Measurements from ENCODE around the gene C2CD2.
A peak's percentile ranks its signal among the peaks of the same experiment; 100 is the strongest.

The C2CD2 gene

DNA sequence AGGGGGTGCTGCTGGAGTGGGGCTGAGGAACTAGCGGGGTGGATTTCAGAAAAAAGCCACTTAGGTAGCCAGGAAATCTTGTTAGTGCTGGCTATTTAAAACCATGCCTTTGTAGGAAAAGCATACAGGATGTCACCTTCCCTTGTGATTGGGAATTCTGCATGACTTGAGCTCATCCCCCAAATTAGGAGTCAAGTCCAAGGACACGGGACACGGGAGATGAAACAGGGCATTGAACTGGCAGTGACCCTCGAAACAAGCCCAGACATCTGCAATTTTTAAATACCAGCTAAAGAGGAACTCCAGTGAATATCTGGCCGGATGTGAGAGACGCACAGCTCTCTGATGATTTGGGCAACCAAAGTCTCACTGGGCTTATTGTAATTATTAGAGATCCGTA is 32.8 kb downstream of the C2CD2 start:
- no peak overlapping the region for H3K4ac ChIP-seq (ENCODE audit: low read length)
- no CpG with 5 or more reads among the region's 7 CpGs for WGBS, 2 donors (ENCODE audit: extremely low coverage in 2 of 2, insufficient read length in 2 of 2, insufficient replicate concordance in 1 of 2)
- no peak overlapping the region for H2BK120ac ChIP-seq (ENCODE audit: low read depth, low read length)
- H4K91ac ChIP-seq (ENCODE audit: low read depth, low read length, poor library complexity) = no peak overlapping the region
- H2BK12ac ChIP-seq (ENCODE audit: low read length) = no peak overlapping the region
- DNase-seq (ENCODE audit: low spot score) = no peak
- no peak overlapping the region for H2BK15ac ChIP-seq (ENCODE audit: low read length)
- peaks cover 2 to 21% of the 10 kb centered on the region in 2 donors for H3K36me3 ChIP-seq (replicated peaks in 1 of 2; ENCODE audit: control insufficient read depth in 2 of 2, insufficient read depth in 2 of 2, low read length in 2 of 2)
- H4K8ac ChIP-seq (ENCODE audit: low read depth, low read length) = no peak overlapping the region
- no peak overlapping the region for H2AFZ ChIP-seq (ENCODE audit: low read length)
- H3K27me3 ChIP-seq (ENCODE audit: control insufficient read depth in 3 of 3, insufficient read depth in 3 of 3, low read depth in 1 of 3, low read length in 3 of 3) = no peaks in the 10 kb centered on the region
- H3K23ac ChIP-seq (ENCODE audit: low read depth, low read length, poor library complexity) = no peak overlapping the region
- H3K9me3 ChIP-seq (replicated peaks in 1 of 2; ENCODE audit: control insufficient read depth in 2 of 2, insufficient read depth in 1 of 2, low read depth in 1 of 2, low read length in 2 of 2) = no peaks in the 10 kb centered on the region
- H3K18ac ChIP-seq (ENCODE audit: low read length) = no peak overlapping the region
- no peak overlapping the region for H3K27ac ChIP-seq (replicated peaks; ENCODE audit: low read length)
- H3K4me1 ChIP-seq (ENCODE audit: control insufficient read depth in 2 of 2, insufficient read depth in 1 of 2, low read depth in 1 of 2, low read length in 2 of 2) = peaks cover 0 to 1% of the 10 kb centered on the region in 2 donors
- no peak overlapping the region for H3K4me2 ChIP-seq (ENCODE audit: insufficient read depth, low read length, poor library complexity, severe bottlenecking)
- no peaks in the 10 kb centered on the region for H3K79me1 ChIP-seq (ENCODE audit: low read depth, low read length)
- H3K4me3 ChIP-seq (ENCODE audit: low read length in 2 of 2) = no peak overlapping the region
- no peak overlapping the region for H2AK5ac ChIP-seq (ENCODE audit: low read depth, low read length)
- H3K14ac ChIP-seq (ENCODE audit: low read length) = no peak overlapping the region
- H3K9ac ChIP-seq (ENCODE audit: low read depth, low read length, poor library complexity) = no peak overlapping the region
- no peak overlapping the region for H2BK5ac ChIP-seq (ENCODE audit: low read length)

- H2BK120ac ChIP-seq (ENCODE audit: low read depth, low read length) = no peak overlapping the region
- no peak overlapping the region for H4K91ac ChIP-seq (ENCODE audit: low read depth, low read length, poor library complexity)
- no peak overlapping the region for H3K23ac ChIP-seq (ENCODE audit: low read depth, low read length, poor library complexity)
- H3K14ac ChIP-seq (ENCODE audit: low read length) = no peak overlapping the region
- H3K4me2 ChIP-seq (ENCODE audit: insufficient read depth, low read length, poor library complexity, severe bottlenecking) = no peak overlapping the region
- H3K9me3 ChIP-seq (replicated peaks in 1 of 2; ENCODE audit: control insufficient read depth in 2 of 2, insufficient read depth in 1 of 2, low read depth in 1 of 2, low read length in 2 of 2) = no peaks in the 10 kb centered on the region
- H3K4ac ChIP-seq (ENCODE audit: low read length) = no peak overlapping the region
- no peak for DNase-seq (ENCODE audit: low spot score)
- H2BK5ac ChIP-seq (ENCODE audit: low read length) = no peak overlapping the region
- H2AK5ac ChIP-seq (ENCODE audit: low read depth, low read length) = no peak overlapping the region
- no peak overlapping the region for H2BK15ac ChIP-seq (ENCODE audit: low read length)
- H3K79me1 ChIP-seq (ENCODE audit: low read depth, low read length) = no peaks in the 10 kb centered on the region
- no peak overlapping the region for H3K18ac ChIP-seq (ENCODE audit: low read length)
- no peak overlapping the region for H3K27ac ChIP-seq (replicated peaks; ENCODE audit: low read length)
- H3K27me3 ChIP-seq (ENCODE audit: control insufficient read depth in 3 of 3, insufficient read depth in 3 of 3, low read depth in 1 of 3, low read length in 3 of 3) = no peaks in the 10 kb centered on the region
- no peak overlapping the region for H3K4me3 ChIP-seq (ENCODE audit: low read length in 2 of 2)
- H2AFZ ChIP-seq (ENCODE audit: low read length) = no peak overlapping the region
- no peak overlapping the region for H3K9ac ChIP-seq (ENCODE audit: low read depth, low read length, poor library complexity)
- H2BK12ac ChIP-seq (ENCODE audit: low read length) = no peak overlapping the region
- H3K4me1 ChIP-seq (ENCODE audit: control insufficient read depth in 2 of 2, insufficient read depth in 1 of 2, low read depth in 1 of 2, low read length in 2 of 2) = no peaks in the 10 kb centered on the region
- WGBS, 2 donors (ENCODE audit: extremely low coverage in 2 of 2, insufficient read length in 2 of 2, insufficient replicate concordance in 1 of 2) = no CpG with 5 or more reads among the region's 5 CpGs
- no peak overlapping the region for H4K8ac ChIP-seq (ENCODE audit: low read depth, low read length)
- peaks cover 2 to 24% of the 10 kb centered on the region in 2 donors for H3K36me3 ChIP-seq (replicated peaks in 1 of 2; ENCODE audit: control insufficient read depth in 2 of 2, insufficient read depth in 2 of 2, low read length in 2 of 2)
These were observed 33.3 kb downstream of the C2CD2 start for GRCh38 chr21:41920476-41920875.

GRCh38 chr21:41919666-41920398 is 34.0 kb downstream of the C2CD2 start:
- H3K36me3 ChIP-seq (replicated peaks in 1 of 2; ENCODE audit: control insufficient read depth in 2 of 2, insufficient read depth in 2 of 2, low read length in 2 of 2) = peaks cover 2 to 24% of the 10 kb centered on the region in 2 donors
- no peak overlapping the region for H2BK12ac ChIP-seq (ENCODE audit: low read length)
- H4K8ac ChIP-seq (ENCODE audit: low read depth, low read length) = no peak overlapping the region
- H2BK5ac ChIP-seq (ENCODE audit: low read length) = no peak overlapping the region
- no peak for DNase-seq (ENCODE audit: low spot score)
- no peaks in the 10 kb centered on the region for H3K9me3 ChIP-seq (replicated peaks in 1 of 2; ENCODE audit: control insufficient read depth in 2 of 2, insufficient read depth in 1 of 2, low read depth in 1 of 2, low read length in 2 of 2)
- H3K4me3 ChIP-seq (ENCODE audit: low read length in 2 of 2) = no peak overlapping the region
- H3K4ac ChIP-seq (ENCODE audit: low read length) = no peak overlapping the region
- H2AK5ac ChIP-seq (ENCODE audit: low read depth, low read length) = no peak overlapping the region
- H3K23ac ChIP-seq (ENCODE audit: low read depth, low read length, poor library complexity) = no peak overlapping the region
- H2BK15ac ChIP-seq (ENCODE audit: low read length) = no peak overlapping the region
- H4K91ac ChIP-seq (ENCODE audit: low read depth, low read length, poor library complexity) = no peak overlapping the region
- no peak overlapping the region for H3K4me2 ChIP-seq (ENCODE audit: insufficient read depth, low read length, poor library complexity, severe bottlenecking)
- no peaks in the 10 kb centered on the region for H3K27me3 ChIP-seq (ENCODE audit: control insufficient read depth in 3 of 3, insufficient read depth in 3 of 3, low read depth in 1 of 3, low read length in 3 of 3)
- no peak overlapping the region for H3K9ac ChIP-seq (ENCODE audit: low read depth, low read length, poor library complexity)
- WGBS, 2 donors (ENCODE audit: extremely low coverage in 2 of 2, insufficient read length in 2 of 2, insufficient replicate concordance in 1 of 2) = no CpG with 5 or more reads among the region's 15 CpGs
- H3K14ac ChIP-seq (ENCODE audit: low read length) = no peak overlapping the region
- H3K4me1 ChIP-seq (ENCODE audit: control insufficient read depth in 2 of 2, insufficient read depth in 1 of 2, low read depth in 1 of 2, low read length in 2 of 2) = no peaks in the 10 kb centered on the region
- H3K27ac ChIP-seq (replicated peaks; ENCODE audit: low read length) = no peak overlapping the region
- H2AFZ ChIP-seq (ENCODE audit: low read length) = no peak overlapping the region
- no peak overlapping the region for H2BK120ac ChIP-seq (ENCODE audit: low read depth, low read length)
- H3K79me1 ChIP-seq (ENCODE audit: low read depth, low read length) = no peaks in the 10 kb centered on the region
- H3K18ac ChIP-seq (ENCODE audit: low read length) = peak overlapping the region; percentile 44

DNA sequence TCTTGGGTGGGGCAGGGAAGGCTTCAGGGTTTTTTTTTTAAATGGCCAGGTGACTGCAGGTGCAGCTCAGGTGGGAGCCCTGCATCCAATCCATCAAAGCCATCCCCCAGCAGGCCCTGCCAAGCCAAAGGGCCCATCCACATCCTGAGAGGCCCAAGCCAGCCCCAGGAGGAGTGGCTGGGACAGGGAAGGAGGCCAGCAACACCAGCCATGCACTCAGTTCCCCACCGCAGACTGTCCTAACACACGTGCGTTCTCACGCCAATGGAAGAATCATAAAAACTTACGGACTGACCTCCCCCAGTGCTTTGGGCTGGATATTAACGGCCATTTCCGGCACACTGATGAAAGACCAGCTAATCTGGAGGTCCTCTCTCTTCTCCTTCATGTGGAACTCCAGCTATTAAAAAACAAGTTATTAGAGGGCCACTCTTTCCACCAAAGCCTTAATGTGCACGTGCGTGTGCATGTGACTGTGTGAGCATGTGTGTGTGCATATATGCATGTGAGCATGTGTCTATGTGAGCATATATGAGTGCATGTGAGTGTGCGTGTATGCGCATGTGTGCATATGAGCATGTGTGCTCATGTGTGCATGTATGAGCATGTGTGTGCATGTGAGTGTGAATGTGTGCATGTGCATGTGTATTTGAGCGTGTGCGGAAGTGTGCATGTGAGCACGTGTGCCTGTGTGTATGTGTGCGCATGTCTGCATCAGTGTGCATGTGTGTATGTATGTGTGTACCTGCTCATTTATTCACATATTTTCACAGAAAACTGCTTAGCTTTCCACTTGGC is 35.1 kb downstream of the C2CD2 start:
- H3K4ac ChIP-seq (ENCODE audit: low read length) = no peak overlapping the region
- H2BK15ac ChIP-seq (ENCODE audit: low read length) = no peak overlapping the region

More for the DNA sequence above, 35.1 kb downstream of the C2CD2 start:
- peak overlapping the region in 1 of 2 donors; percentile 31 for H3K4me3 ChIP-seq (ENCODE audit: low read length in 2 of 2)
- no peak overlapping the region for H3K14ac ChIP-seq (ENCODE audit: low read length)
- no peak overlapping the region for H3K27ac ChIP-seq (replicated peaks; ENCODE audit: low read length)
- H2BK12ac ChIP-seq (ENCODE audit: low read length) = no peak overlapping the region
- H4K8ac ChIP-seq (ENCODE audit: low read depth, low read length) = no peak overlapping the region
- H3K4me2 ChIP-seq (ENCODE audit: insufficient read depth, low read length, poor library complexity, severe bottlenecking) = no peak overlapping the region
- peaks cover 3 to 24% of the 10 kb centered on the region in 2 donors for H3K36me3 ChIP-seq (replicated peaks in 1 of 2; ENCODE audit: control insufficient read depth in 2 of 2, insufficient read depth in 2 of 2, low read length in 2 of 2)
- H3K79me1 ChIP-seq (ENCODE audit: low read depth, low read length) = no peaks in the 10 kb centered on the region
- no peak overlapping the region for H2BK120ac ChIP-seq (ENCODE audit: low read depth, low read length)
- DNase-seq (ENCODE audit: low spot score) = no peak
- H2AK5ac ChIP-seq (ENCODE audit: low read depth, low read length) = no peak overlapping the region
- H3K23ac ChIP-seq (ENCODE audit: low read depth, low read length, poor library complexity) = no peak overlapping the region
- no peaks in the 10 kb centered on the region for H3K4me1 ChIP-seq (ENCODE audit: control insufficient read depth in 2 of 2, insufficient read depth in 1 of 2, low read depth in 1 of 2, low read length in 2 of 2)
- H3K18ac ChIP-seq (ENCODE audit: low read length) = no peak overlapping the region
- H3K27me3 ChIP-seq (ENCODE audit: control insufficient read depth in 3 of 3, insufficient read depth in 3 of 3, low read depth in 1 of 3, low read length in 3 of 3) = no peaks in the 10 kb centered on the region
- H2AFZ ChIP-seq (ENCODE audit: low read length) = no peak overlapping the region
- no peak overlapping the region for H3K9ac ChIP-seq (ENCODE audit: low read depth, low read length, poor library complexity)
- H2BK5ac ChIP-seq (ENCODE audit: low read length) = no peak overlapping the region
- H3K9me3 ChIP-seq (replicated peaks in 1 of 2; ENCODE audit: control insufficient read depth in 2 of 2, insufficient read depth in 1 of 2, low read depth in 1 of 2, low read length in 2 of 2) = no peaks in the 10 kb centered on the region
- WGBS, 2 donors (ENCODE audit: extremely low coverage in 2 of 2, insufficient read length in 2 of 2, insufficient replicate concordance in 1 of 2) = no CpG with 5 or more reads among the region's 15 CpGs
- no peak overlapping the region for H4K91ac ChIP-seq (ENCODE audit: low read depth, low read length, poor library complexity)

Data from neuronal stem cell (in vitro differentiated cells).